Measurements from ENCODE around the gene DEPP1. TPM values are rescaled to one million over a fixed set of nuclear protein-coding genes. Genes with fewer than 3 reads are reported as not detected.

DEPP1 gene
- total and polyA plus RNA-seq, 2 of the 13 experiments (the other 11 are each of a cell fraction or from before 2014, with no cell fraction given) = 14.8 to 270 TPM

DNA sequence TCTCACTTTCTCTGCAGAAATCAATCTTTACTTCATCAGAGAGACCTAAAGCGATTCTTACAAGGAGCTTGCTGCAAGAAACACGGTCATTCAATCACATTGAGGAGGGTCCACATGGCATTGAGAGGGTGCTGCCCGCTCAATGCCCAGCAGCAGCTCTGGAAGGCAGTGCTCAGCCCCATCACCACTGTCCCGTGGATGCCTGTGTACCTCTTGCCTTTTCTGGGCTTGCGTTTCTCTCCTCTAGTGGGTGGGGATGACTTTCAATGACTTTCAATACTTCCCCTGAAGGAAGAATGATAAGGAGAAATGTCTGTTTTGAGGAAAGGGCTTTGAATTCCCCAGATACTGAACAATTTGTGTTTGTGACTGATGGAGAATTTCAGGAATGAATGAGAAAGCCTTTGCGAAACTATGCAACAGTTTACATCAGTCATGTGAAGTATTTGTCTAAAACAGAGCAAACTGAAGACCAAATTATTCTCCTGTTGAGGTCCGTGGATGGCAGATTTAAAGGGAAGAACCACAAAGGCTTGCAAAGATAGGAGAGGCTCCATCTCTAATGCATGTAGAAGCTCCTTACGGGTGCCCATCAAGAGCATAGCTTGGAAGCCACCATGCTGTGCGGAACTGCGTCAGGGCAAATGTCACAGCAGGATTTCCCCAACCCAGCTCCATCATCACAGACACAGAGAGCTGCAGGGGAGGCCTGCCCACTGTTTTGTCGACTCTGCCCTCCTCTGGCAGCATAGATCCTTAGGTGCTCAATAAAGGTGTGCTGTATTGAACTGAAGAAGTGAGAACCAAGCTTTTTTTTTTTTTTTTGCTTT is 15.5 kb upstream of the DEPP1 start (continued):
- TF ChIP-seq HDAC1 (CRISPR knock-in tag; IDR thresholded peaks at IDR 0.05) (0 out of 2 replicates have a peak, but pooled peaks have one; percentile 25), FOXA3 (CRISPR knock-in tag; IDR thresholded peaks at IDR 0.05) (peak; percentile 52), NAIF1 (CRISPR knock-in tag; IDR thresholded peaks at IDR 0.05; ENCODE audit: borderline replicate concordance) (no peak), ZNF75D (CRISPR knock-in tag; IDR thresholded peaks at IDR 0.05; ENCODE audit: borderline replicate concordance) (no peak), TCF7 (IDR thresholded peaks at IDR 0.05; ENCODE audit: low read depth) (no peak), GABPB1 (CRISPR knock-in tag; IDR thresholded peaks at IDR 0.05) (no peak), NR2F1 (CRISPR knock-in tag; IDR thresholded peaks at IDR 0.05) (no peak), ZNF382 (CRISPR knock-in tag; IDR thresholded peaks at IDR 0.05; ENCODE audit: borderline replicate concordance) (no peak), EP300 (IDR thresholded peaks at IDR 0.05; ENCODE audit: low read depth in 2 of 2, low read length in 2 of 2) (peak in 1 of 2 experiments; percentile 44; a peak in 1 of 4 replicates), EP300 (CRISPR knock-in tag; IDR thresholded peaks at IDR 0.05; ENCODE audit: borderline replicate concordance) (no peak), SAP130 (CRISPR knock-in tag; IDR thresholded peaks at IDR 0.05; ENCODE audit: low read depth) (peak; percentile 24; the same call in 1 of the 2 replicates), ZNF878 (CRISPR knock-in tag; IDR thresholded peaks at IDR 0.05) (0 out of 2 replicates have a peak, but pooled peaks have one; percentile 48), ZNF317 (CRISPR knock-in tag; IDR thresholded peaks at IDR 0.05) (no peak), ZNF10 (CRISPR knock-in tag; IDR thresholded peaks at IDR 0.05; ENCODE audit: borderline replicate concordance, low read depth) (no peak), ZNF33B (CRISPR knock-in tag; IDR thresholded peaks at IDR 0.05) (no peak), ZSCAN20 (CRISPR knock-in tag; IDR thresholded peaks at IDR 0.05; ENCODE audit: borderline replicate concordance) (no peak)
- TF ChIP-seq, protein P1, sequence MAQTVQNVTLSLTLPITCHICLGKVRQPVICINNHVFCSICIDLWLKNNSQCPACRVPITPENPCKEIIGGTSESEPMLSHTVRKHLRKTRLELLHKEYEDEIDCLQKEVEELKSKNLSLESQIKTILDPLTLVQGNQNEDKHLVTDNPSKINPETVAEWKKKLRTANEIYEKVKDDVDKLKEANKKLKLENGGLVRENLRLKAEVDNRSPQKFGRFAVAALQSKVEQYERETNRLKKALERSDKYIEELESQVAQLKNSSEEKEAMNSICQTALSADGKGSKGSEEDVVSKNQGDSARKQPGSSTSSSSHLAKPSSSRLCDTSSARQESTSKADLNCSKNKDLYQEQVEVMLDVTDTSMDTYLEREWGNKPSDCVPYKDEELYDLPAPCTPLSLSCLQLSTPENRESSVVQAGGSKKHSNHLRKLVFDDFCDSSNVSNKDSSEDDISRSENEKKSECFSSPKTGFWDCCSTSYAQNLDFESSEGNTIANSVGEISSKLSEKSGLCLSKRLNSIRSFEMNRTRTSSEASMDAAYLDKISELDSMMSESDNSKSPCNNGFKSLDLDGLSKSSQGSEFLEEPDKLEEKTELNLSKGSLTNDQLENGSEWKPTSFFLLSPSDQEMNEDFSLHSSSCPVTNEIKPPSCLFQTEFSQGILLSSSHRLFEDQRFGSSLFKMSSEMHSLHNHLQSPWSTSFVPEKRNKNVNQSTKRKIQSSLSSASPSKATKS (CRISPR knock-in tag; IDR thresholded peaks at IDR 0.05) = no peak
- TF ChIP-seq, protein P2, sequence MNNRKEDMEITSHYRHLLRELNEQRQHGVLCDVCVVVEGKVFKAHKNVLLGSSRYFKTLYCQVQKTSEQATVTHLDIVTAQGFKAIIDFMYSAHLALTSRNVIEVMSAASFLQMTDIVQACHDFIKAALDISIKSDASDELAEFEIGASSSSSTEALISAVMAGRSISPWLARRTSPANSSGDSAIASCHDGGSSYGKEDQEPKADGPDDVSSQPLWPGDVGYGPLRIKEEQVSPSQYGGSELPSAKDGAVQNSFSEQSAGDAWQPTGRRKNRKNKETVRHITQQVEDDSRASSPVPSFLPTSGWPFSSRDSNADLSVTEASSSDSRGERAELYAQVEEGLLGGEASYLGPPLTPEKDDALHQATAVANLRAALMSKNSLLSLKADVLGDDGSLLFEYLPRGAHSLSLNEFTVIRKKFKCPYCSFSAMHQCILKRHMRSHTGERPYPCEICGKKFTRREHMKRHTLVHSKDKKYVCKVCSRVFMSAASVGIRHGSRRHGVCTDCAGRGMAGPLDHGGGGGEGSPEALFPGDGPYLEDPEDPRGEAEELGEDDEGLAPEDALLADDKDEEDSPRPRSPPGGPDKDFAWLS (CRISPR knock-in tag; IDR thresholded peaks at IDR 0.05; ENCODE audit: borderline replicate concordance) = no peak
- TF ChIP-seq, protein P3, sequence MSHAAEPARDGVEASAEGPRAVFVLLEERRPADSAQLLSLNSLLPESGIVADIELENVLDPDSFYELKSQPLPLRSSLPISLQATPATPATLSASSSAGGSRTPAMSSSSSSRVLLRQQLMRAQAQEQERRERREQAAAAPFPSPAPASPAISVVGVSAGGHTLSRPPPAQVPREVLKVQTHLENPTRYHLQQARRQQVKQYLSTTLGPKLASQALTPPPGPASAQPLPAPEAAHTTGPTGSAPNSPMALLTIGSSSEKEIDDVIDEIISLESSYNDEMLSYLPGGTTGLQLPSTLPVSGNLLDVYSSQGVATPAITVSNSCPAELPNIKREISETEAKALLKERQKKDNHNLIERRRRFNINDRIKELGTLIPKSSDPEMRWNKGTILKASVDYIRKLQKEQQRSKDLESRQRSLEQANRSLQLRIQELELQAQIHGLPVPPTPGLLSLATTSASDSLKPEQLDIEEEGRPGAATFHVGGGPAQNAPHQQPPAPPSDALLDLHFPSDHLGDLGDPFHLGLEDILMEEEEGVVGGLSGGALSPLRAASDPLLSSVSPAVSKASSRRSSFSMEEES (CRISPR knock-in tag; IDR thresholded peaks at IDR 0.05) = 0 out of 2 replicates have a peak, but pooled peaks have one; percentile 39
- TF ChIP-seq, protein P4, sequence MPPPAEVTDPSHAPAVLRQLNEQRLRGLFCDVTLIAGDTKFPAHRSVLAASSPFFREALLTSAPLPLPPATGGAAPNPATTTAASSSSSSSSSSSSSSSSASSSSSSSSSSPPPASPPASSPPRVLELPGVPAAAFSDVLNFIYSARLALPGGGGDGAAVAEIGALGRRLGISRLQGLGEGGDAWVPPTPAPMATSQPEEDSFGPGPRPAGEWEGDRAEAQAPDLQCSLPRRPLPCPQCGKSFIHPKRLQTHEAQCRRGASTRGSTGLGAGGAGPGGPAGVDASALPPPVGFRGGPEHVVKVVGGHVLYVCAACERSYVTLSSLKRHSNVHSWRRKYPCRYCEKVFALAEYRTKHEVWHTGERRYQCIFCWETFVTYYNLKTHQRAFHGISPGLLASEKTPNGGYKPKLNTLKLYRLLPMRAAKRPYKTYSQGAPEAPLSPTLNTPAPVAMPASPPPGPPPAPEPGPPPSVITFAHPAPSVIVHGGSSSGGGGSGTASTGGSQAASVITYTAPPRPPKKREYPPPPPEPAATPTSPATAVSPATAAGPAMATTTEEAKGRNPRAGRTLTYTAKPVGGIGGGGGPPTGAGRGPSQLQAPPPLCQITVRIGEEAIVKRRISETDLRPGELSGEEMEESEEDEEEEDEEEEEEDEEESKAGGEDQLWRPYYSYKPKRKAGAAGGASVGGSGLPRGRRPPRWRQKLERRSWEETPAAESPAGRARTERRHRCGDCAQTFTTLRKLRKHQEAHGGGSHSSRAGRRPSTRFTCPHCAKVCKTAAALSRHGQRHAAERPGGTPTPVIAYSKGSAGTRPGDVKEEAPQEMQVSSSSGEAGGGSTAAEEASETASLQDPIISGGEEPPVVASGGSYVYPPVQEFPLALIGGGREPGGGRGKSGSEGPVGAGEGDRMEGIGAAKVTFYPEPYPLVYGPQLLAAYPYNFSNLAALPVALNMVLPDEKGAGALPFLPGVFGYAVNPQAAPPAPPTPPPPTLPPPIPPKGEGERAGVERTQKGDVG (CRISPR knock-in tag; IDR thresholded peaks at IDR 0.05; ENCODE audit: borderline replicate concordance) = 0 out of 2 replicates have a peak, but pooled peaks have one; percentile 21
